SK-N-SH treated with all-trans-retinoic acid at 6 μM for 48 hours (cell line): ENCODE data around the gene RASL12.

Experiments
- PPARA ChIP-seq: fragments of 250-450 bp; sonication (Bioruptor Pico); IDR thresholded peaks from 2 replicates; pipeline ENCODE4 v1.5.0; 2020; ENCODE audit warnings: mild to moderate bottlenecking, borderline replicate concordance
- RARB ChIP-seq: fragments of 250-450 bp; sonication (Bioruptor Pico); IDR thresholded peaks from 2 replicates; pipeline ENCODE4 v1.8.0; 2021; ENCODE audit warnings: mild to moderate bottlenecking, moderate library complexity
- TCF4 ChIP-seq: fragments of 250-450 bp; sonication (Bioruptor Pico); IDR thresholded peaks from 2 replicates; pipeline ENCODE4 v1.8.0; 2021; ENCODE audit warnings: mild to moderate bottlenecking, moderate library complexity, borderline replicate concordance
- ZNF8 ChIP-seq: fragments of 450-650 bp; formaldehyde crosslinking; IDR thresholded peaks from 2 replicates; pipeline ENCODE4 v1.5.0; 2020; ENCODE audit warnings: mild to moderate bottlenecking, moderate library complexity

DNA sequence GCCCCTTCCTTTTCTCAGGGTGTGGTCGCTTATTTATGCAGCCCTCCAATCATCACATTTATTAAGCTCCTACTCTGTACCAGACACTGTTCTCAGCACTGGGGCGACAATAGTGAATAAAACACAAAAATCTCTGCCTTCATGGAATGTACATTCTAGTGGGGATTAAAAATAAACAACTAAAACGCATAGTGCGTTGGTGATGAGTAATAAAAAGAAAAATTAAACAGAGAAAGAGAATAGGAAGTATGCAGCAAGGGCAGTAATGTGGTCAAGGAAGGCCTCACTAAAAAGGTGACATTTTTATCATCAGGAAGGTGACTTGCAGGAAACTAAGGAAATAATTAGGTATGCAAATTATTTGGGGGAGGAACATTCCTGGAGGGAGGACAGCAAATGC is 17.5 kb downstream of the RASL12 start:
- TF ChIP-seq PPARA (CRISPR knock-in tag) (no peak), RARB (CRISPR knock-in tag) (no peak), ZNF8 (no peak), TCF4 (CRISPR knock-in tag) (no peak)
